Transverse colon (tissue), 4 donors: ENCODE results near the gene SACM1L. TPM values are rescaled to one million over a fixed set of nuclear protein-coding genes. Genes with fewer than 3 reads are reported as not detected.
"Not testable (repeated sequence)": the region's sequence is repeated elsewhere in the genome, so short reads cannot be mapped to it uniquely, and the experiment has no call there.

Source experiments
- DNase-seq: peaks from one replicate; pipeline ENCODE4 v3.0.0-alpha.2; 2019
- H3K27ac ChIP-seq, 4 donors: fragments of 200-600 bp; sonication (generic); 2 replicates each; pipeline ENCODE4 v1.5.1; 2016 to 2018; ENCODE audit warnings: inconsistent platforms in 4 of 4
- H3K27me3 ChIP-seq: fragments of 200-600 bp; sonication (generic); 2 replicates; pipeline ENCODE4 v1.5.1; 2017; ENCODE audit warnings: inconsistent platforms
- H3K36me3 ChIP-seq, 4 donors: fragments of 200-600 bp; sonication (generic); 2 replicates each; pipeline ENCODE4 v1.5.1; 2017 to 2019; ENCODE audit warnings: inconsistent platforms in 4 of 4
- H3K4me1 ChIP-seq, 4 donors: fragments of 200-600 bp; sonication (generic); 2 replicates each; pipeline ENCODE4 v1.5.1; 2017 to 2020; ENCODE audit warnings: inconsistent platforms in 4 of 4
- H3K4me3 ChIP-seq, 4 donors: fragments of 200-600 bp; sonication (generic); 1 replicate in 1 of 4; 2 replicates in 3 of 4; pipeline versions ENCODE4 v1.5.1 to v1.6.1; 2017 to 2019; ENCODE audit warnings: inconsistent platforms in 4 of 4
- H3K9me3 ChIP-seq, 2 donors: fragments of 200-600 bp; sonication (generic); 2 replicates each; pipeline ENCODE4 v1.5.1; 2017 to 2019; ENCODE audit warnings: inconsistent platforms in 2 of 2
- EP300 ChIP-seq: sonication (generic); formaldehyde crosslinking; IDR thresholded peaks from one replicate; pipeline ENCODE4 v1.6.1; 2017; ENCODE audit warnings: antibody characterized with exemption, low read depth
- POLR2A ChIP-seq: fragments of 450-650 bp; IDR thresholded peaks from one replicate; pipeline ENCODE4 v1.6.1; 2016; ENCODE audit warnings: antibody characterized with exemption, mild to moderate bottlenecking, moderate library complexity
- POLR2AphosphoS5 ChIP-seq, 3 donors: sonication (generic); formaldehyde crosslinking; IDR thresholded peaks; one replicate each; pipeline ENCODE4 v1.6.1; 2016; ENCODE audit warnings: antibody characterized with exemption in 3 of 3
- WGBS, 2 donors: methylation state at CpG; one replicate each; pipeline ENCODE4 v1.1.5; 2018; ENCODE audit warnings: low coverage in 1 of 2; 5-methylcytosine and 5-hydroxymethylcytosine counted together
- in situ Hi-C, 4 donors: fragments of 200-750 bp; cut with MboI; loops; one replicate each; pipeline versions ENCODE4 v1.15.0 to v1.15.1; 2017; ENCODE audit warnings: low sequenced_read_pairs in 3 of 4, low pct_ligation_motif_present in 1 of 4, low pct_unique_long_range_greater_than_20kb in 1 of 4
- intact Hi-C: fragments of 100-400 bp; cut with DNase I; formaldehyde crosslinking; loops from one replicate; pipeline ENCODE4 v1.15.1; 2023; ENCODE audit warnings: low total_unique reads
- total RNA-seq, 4 donors: library from RNA; depleted of rRNA; stranded (reverse); fragments of >200 nt; gene quantifications; one replicate each; pipeline ENCODE4 v1.1.0, GENCODE V29; 2016
- TF ChIP-seq, protein P1 (sequence below), 5 experiments: fragments of 200-600 bp in 3 of 5; fragments of 450-650 bp in 2 of 5; sonication (generic) in 3 of 5; IDR thresholded peaks; 1 replicate in 2 of 5; 2 replicates in 3 of 5; pipeline ENCODE4 v1.5.1; 2016 to 2017; ENCODE audit warnings: antibody characterized with exemption in 5 of 5, inconsistent platforms in 3 of 5, mild to moderate bottlenecking in 2 of 5, moderate library complexity in 1 of 5

Gene SACM1L
- total RNA-seq, 4 donors from 2014 or later: 8.6 to 71.9 (median 53.8) TPM

DNA sequence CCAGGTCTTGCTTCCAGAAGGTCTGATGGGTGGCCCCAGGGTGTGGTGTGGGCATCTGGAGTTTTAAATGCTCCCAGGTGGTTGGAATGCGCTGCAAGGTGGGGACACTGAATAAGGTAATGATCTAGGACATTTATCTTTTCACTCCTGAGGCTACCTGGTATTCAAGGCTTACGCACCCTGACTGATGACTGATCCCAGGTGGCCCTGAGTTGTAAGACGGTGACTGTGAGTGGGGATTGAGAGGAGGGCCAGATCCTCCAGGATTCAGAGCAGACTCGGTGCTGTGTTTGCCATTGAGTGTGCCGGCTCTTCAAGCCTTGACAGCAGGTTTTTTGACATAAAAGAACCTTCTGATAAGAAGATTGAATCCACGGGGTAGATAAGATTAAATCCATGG, 66.9 kb downstream of the SACM1L start:
- in situ Hi-C loops (loop anchor here (10.0 to 25.0 kb wide), 4 partner anchors 319 to 681 kb away; no protein-coding TSS in a partner anchor), intact Hi-C loops (loop anchor here (10.0 kb wide), 1 partner anchor 329 kb away; no protein-coding TSS in a partner anchor)
- no peaks in the 10 kb centered on the region for H3K9me3 ChIP-seq
- 91 to 96% methylated on average over 5 to 6 of the region's 6 CpGs for WGBS, 2 donors
- H3K4me1 ChIP-seq: no peaks in the 10 kb centered on the region
- TF ChIP-seq POLR2AphosphoS5 (IDR thresholded peaks at IDR 0.05): no peak
- TF ChIP-seq POLR2A: no peak
- TF ChIP-seq, protein P1, sequence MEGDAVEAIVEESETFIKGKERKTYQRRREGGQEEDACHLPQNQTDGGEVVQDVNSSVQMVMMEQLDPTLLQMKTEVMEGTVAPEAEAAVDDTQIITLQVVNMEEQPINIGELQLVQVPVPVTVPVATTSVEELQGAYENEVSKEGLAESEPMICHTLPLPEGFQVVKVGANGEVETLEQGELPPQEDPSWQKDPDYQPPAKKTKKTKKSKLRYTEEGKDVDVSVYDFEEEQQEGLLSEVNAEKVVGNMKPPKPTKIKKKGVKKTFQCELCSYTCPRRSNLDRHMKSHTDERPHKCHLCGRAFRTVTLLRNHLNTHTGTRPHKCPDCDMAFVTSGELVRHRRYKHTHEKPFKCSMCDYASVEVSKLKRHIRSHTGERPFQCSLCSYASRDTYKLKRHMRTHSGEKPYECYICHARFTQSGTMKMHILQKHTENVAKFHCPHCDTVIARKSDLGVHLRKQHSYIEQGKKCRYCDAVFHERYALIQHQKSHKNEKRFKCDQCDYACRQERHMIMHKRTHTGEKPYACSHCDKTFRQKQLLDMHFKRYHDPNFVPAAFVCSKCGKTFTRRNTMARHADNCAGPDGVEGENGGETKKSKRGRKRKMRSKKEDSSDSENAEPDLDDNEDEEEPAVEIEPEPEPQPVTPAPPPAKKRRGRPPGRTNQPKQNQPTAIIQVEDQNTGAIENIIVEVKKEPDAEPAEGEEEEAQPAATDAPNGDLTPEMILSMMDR (IDR thresholded peaks at IDR 0.05): no peak
- TF ChIP-seq EP300: no peak
- no peaks in the 10 kb centered on the region for H3K27me3 ChIP-seq
- DNase-seq: no peak
- H3K4me3 ChIP-seq: no peak overlapping the region
- no peak overlapping the region for H3K27ac ChIP-seq
- no peaks in the 10 kb centered on the region for H3K36me3 ChIP-seq

DNA sequence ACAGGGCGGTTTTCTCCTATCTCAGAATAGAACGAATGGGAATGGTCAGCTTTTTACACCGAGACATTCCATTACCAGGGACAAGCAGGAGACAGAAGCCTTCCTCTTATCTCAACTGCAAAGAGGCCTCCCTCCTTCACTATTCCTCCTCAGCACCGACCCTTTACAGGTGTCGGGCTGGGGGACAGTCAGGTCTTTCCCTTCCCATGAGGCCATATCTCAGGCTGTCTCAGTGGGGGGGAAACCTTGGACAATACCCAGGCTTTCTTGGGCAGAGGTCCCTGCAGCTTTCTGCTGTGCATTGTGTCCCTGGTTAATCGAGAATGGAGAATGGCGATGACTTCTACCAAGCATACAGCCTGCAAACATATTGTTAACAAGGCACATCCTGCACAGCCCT, 67.9 kb downstream of the SACM1L start:
- 84% methylated on average over 7 of the region's 7 CpGs; no CpG with 5 or more reads in 1 of the 2 donors for WGBS, 2 donors
- H3K4me3 ChIP-seq, DNase-seq, H3K36me3 ChIP-seq, H3K27me3 ChIP-seq, H3K9me3 ChIP-seq, H3K4me1 ChIP-seq, H3K27ac ChIP-seq: not testable (repeated sequence)
- in situ Hi-C loops: loop anchor here (10.0 to 25.0 kb wide), 4 partner anchors 318 to 680 kb away; no protein-coding TSS in a partner anchor
- intact Hi-C loops: loop anchor here (10.0 kb wide), 1 partner anchor 328 kb away; no protein-coding TSS in a partner anchor

DNA sequence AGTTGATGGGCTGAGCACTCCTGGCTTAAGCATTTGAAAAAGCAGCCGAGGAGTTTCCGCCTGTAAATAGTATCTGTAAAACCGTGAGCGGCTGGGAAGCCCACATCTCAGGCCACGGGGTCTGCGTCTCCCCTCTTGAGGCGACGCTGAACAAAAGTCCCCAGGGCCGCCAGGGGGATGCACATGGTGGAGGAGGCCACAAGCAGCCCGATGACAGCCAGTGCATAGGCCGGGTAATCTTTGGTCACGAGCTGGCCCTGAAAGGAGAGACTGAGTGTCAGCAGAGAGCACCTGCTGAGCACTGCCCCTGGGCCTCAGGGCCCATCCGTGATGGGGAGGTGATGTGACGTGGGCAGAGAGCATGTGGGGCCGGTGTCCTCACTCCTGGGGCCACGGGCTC, 69.7 kb downstream of the SACM1L start:
- Histone ChIP-seq H3K9me3 (no peaks in the 10 kb centered on the region), H3K27me3 (no peaks in the 10 kb centered on the region), H3K36me3 (no peaks in the 10 kb centered on the region), H3K27ac (no peak overlapping the region), H3K4me3 (no peak overlapping the region), H3K4me1 (peaks cover 0 to 3% (median 0%) of the 10 kb centered on the region in 4 donors)
- 84% methylated on average over 16 of the region's 16 CpGs; no CpG with 5 or more reads in 1 of the 2 donors for WGBS, 2 donors
- intact Hi-C loops: loop anchor here (10.0 kb wide), 1 partner anchor 326 kb away; no protein-coding TSS in a partner anchor
- no peak for DNase-seq
- TF ChIP-seq POLR2A (no peak), EP300 (no peak), POLR2AphosphoS5 (IDR thresholded peaks at IDR 0.05) (no peak)
- TF ChIP-seq, protein P1 (IDR thresholded peaks at IDR 0.05): no peak
- in situ Hi-C loops: loop anchor here (10.0 to 25.0 kb wide), 4 partner anchors 316 to 678 kb away; no protein-coding TSS in a partner anchor

DNA sequence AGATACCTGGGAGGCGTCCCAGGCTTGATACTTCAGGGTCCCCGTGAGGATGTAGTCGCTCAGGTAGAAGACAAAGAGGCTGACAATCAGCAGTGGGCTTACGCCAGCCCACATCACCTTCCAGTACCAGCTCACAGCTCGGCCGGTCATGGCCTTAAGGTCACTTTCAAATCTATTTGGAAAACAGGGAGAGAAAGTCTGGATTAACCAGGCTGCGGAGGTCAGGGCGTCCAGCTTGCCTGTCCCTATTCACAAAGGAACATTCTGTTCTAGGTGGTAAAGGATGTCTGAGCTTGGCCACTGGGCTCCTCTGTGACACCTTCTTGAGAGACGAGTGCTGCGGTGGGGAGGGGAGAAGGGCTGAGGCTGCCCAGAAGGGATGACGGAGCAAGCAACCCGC, 70.7 kb downstream of the SACM1L start:
- no peaks in the 10 kb centered on the region for H3K36me3 ChIP-seq
- no peak for DNase-seq
- H3K27ac ChIP-seq: no peak overlapping the region
- H3K9me3 ChIP-seq: no peaks in the 10 kb centered on the region
- TF ChIP-seq, protein P1 (IDR thresholded peaks at IDR 0.05): no peak
- TF ChIP-seq POLR2A (no peak), POLR2AphosphoS5 (IDR thresholded peaks at IDR 0.05) (no peak), EP300 (no peak)
- intact Hi-C loops: loop anchor here (10.0 kb wide), 2 partner anchors 175 to 325 kb away; no protein-coding TSS in a partner anchor
- peaks cover 0 to 3% (median 0%) of the 10 kb centered on the region in 4 donors for H3K4me1 ChIP-seq
- no peak overlapping the region for H3K4me3 ChIP-seq
- no peaks in the 10 kb centered on the region for H3K27me3 ChIP-seq
- 91% methylated on average over 12 of the region's 12 CpGs; no CpG with 5 or more reads in 1 of the 2 donors for WGBS, 2 donors
- in situ Hi-C loops: loop anchor here (5.0 to 25.0 kb wide), 6 partner anchors 165 to 677 kb away; no protein-coding TSS in a partner anchor
